ENCODE measurements around the gene TAGLN2. TPM values are rescaled to one million over a fixed set of nuclear protein-coding genes. Genes with fewer than 3 reads are reported as not detected.
A peak's percentile ranks its signal among the peaks of the same experiment; 100 is the strongest.
"Not testable (repeated sequence)": the region's sequence is repeated elsewhere in the genome, so short reads cannot be mapped to it uniquely, and the experiment has no call there.

The TAGLN2 gene
- total RNA-seq, 2 donors from 2014 or later: 239 to 375 TPM

DNA sequence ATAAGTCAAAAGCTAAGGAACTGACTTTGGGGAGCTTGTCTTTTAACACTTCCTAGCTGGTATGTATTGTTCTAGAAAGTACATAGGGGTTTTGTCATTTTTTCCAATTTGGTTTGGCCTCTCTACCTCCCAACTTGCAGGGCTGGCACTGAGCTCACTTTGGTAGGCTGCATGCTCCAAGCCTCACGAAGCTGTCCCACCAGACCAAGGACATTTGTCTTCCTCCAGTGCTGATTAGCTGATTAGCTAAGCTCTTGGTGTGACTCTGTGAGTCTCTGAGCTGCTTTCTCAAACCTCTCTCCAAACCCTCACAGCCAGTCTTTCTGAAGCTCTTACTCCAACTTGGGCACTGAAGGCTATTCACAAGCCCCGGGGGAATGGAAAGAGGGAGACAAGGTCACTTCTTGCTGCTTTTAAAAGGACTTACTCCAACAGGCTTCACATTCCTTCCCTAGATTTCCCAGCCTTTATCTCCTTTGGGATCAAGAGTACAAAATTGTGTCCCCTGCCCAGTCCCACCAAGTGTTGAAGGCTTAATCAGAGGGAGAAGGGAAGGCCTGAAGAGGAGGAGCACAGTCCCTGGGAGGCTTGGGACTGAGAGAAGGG lies 24.4 kb downstream of the TAGLN2 start:
- Mint-ChIP-seq H3K27ac (no peak overlapping the region), H3K4me1 (ENCODE audit: low read depth in 2 of 2) (peaks cover 6 to 7% of the 10 kb centered on the region in 2 donors)

DNA sequence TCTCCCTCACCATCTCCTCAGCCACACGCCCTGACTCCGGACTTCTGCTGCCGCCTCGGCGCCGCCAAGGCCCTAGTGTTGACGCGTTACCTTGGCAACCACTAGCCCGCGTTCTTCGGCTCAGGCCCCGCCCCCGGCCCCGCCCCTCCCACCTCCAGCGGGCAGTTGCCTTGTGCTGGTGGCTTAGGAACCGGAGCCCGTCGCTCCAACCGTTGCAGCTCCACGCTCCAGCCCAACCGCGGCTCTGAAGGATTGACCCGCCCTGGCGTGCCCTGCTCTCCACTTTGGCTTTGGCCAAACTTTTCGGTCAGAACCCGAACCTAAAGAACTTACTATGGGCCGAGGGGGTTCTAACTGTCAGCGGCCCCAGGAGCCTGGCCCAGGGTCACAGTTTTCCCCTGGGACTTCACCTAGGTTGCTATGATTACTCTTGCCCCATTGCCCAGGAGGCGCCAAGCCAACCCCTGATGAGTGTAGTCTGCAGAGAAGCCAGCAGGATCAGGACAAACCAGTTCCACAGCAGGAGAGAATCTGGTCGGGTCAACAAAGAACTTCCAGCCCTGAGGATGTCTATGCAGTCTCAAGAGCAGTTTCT lies 25.1 kb downstream of the TAGLN2 start, which contains the start of gene CFAP45:
Gene CFAP45 (minus strand): TSS at position 80 of the 595 bp plus-strand sequence. CDS start 67 bp downstream, at position 13.
- no peaks in the 10 kb centered on the region for H3K27me3 Mint-ChIP-seq
- no peak within 1 kb of the TSS for H3K27ac Mint-ChIP-seq
- peaks cover 6 to 7% of the 10 kb centered on the region in 2 donors for H3K4me1 Mint-ChIP-seq (ENCODE audit: low read depth in 2 of 2)
- DNase-seq (ENCODE audit: low spot score) (no peak), ATAC-seq (peak; percentile 71 to 74)
- H3K36me3 Mint-ChIP-seq: no peaks in the 10 kb centered on the region
- H3K4me3 Mint-ChIP-seq: no peak within 1 kb of the TSS
- H3K9me3 Mint-ChIP-seq: no peaks in the 10 kb centered on the region

More for the DNA sequence above, 24.4 kb downstream of the TAGLN2 start:
- H3K4me3 Mint-ChIP-seq: no peak overlapping the region
- no peak for DNase-seq (ENCODE audit: low spot score)
- ATAC-seq: no peak
- H3K9me3 Mint-ChIP-seq: no peaks in the 10 kb centered on the region
- no peaks in the 10 kb centered on the region for H3K36me3 Mint-ChIP-seq
- no peaks in the 10 kb centered on the region for H3K27me3 Mint-ChIP-seq

- ATAC-seq: peak in 1 of 2 donors; percentile 8
- H3K4me3 Mint-ChIP-seq; H3K27me3 Mint-ChIP-seq; H3K36me3 Mint-ChIP-seq; H3K4me1 Mint-ChIP-seq (ENCODE audit: low read depth in 2 of 2); DNase-seq (ENCODE audit: low spot score); H3K27ac Mint-ChIP-seq; H3K9me3 Mint-ChIP-seq: not testable (repeated sequence)
Measured at GRCh38 chr1:159899634-159900033, 25.7 kb downstream of the TAGLN2 start.

DNA sequence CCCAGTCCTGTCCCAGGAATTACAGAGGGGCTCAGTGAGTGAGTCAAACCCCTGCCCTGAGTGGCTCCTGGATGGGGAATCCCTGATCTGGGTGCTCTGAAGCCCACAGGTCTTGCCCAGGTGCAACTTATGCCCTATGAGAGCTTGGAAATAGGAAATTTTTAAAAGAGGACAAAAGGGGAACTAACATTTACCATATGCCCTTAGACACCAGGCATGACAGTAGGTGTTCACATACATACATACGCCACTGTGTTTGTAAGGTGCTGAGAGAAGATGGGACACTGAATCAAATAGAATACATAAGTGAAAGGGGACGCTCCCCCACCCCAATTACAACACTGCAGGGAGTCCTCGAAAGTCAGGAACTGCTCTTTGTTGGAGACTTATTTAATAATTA lies 26.8 kb downstream of the TAGLN2 start:
- no peaks in the 10 kb centered on the region for H3K27me3 Mint-ChIP-seq
- no peak overlapping the region for H3K4me3 Mint-ChIP-seq
- H3K27ac Mint-ChIP-seq: no peak overlapping the region
- ATAC-seq (no peak), DNase-seq (ENCODE audit: low spot score) (no peak)
- H3K9me3 Mint-ChIP-seq: no peaks in the 10 kb centered on the region
- peaks cover 6 to 7% of the 10 kb centered on the region in 2 donors for H3K4me1 Mint-ChIP-seq (ENCODE audit: low read depth in 2 of 2)
- H3K36me3 Mint-ChIP-seq: no peaks in the 10 kb centered on the region

- no peak for DNase-seq (ENCODE audit: low spot score)
- peaks cover 6 to 7% of the 10 kb centered on the region in 2 donors for H3K4me1 Mint-ChIP-seq (ENCODE audit: low read depth in 2 of 2)
- H3K27me3 Mint-ChIP-seq: no peaks in the 10 kb centered on the region
- no peaks in the 10 kb centered on the region for H3K9me3 Mint-ChIP-seq
- no peaks in the 10 kb centered on the region for H3K36me3 Mint-ChIP-seq
- no peak overlapping the region for H3K4me3 Mint-ChIP-seq
- H3K27ac Mint-ChIP-seq: no peak overlapping the region
- ATAC-seq: no peak
Measured at GRCh38 chr1:159897962-159898361, 27.3 kb downstream of the TAGLN2 start.

DNA sequence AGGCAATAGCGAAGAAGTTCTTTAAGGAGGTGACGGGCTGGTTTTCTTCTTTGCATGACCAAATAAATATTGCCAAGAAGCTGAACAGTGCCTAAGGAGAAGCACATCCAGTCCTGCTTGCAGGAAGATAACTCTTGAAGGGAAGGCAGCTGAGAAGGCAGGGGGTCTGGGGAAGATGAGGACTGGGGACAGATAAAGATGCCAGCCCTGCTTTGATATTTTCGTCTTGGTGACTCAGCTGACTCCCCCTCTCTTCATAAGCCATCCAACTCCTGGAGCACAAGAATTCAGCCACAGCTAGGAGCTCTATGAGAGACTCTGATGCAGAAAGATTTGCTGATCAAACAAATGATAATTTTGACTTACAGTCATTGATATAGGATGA lies 28.8 kb downstream of the TAGLN2 start:
- DNase-seq (ENCODE audit: low spot score): no peak
- H3K27me3 Mint-ChIP-seq: no peaks in the 10 kb centered on the region
- peaks cover 8 to 9% of the 10 kb centered on the region in 2 donors for H3K4me1 Mint-ChIP-seq (ENCODE audit: low read depth in 2 of 2)
- no peak overlapping the region for H3K27ac Mint-ChIP-seq
- H3K9me3 Mint-ChIP-seq: no peaks in the 10 kb centered on the region
- no peaks in the 10 kb centered on the region for H3K36me3 Mint-ChIP-seq
- no peak for ATAC-seq
- no peak overlapping the region for H3K4me3 Mint-ChIP-seq

DNA sequence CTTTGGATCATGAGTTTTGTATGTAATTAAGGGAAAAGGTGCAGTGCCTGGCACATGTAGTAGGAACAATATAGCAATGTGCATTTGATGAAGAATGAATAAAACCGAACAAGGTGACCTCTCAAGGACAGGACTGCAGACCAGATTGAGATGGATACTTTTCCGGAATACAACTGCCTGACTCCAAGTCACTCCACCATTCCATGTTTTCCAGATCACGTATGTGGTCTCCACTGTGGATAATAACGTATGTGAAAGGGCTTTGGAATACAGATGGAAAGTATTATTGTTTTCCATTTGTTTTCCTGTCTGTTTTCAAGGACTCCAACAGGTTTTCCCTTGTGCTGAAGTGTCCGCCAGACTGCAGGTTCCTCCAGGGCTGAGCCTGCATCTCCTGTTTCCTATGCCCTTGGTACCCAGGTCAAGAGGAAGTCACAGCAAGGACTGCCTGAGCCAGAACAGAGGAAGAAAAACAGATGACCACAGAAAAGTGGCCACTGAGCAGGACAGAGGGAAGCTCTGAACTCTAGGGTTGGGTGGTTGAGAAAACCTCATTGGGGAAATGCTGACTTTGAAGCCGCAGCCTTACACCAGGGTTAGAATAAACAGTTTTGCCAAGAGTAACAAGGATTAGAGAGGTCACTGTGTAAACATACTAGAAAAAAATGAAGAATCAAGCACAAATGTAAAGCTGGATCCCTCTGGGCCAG lies 29.3 kb downstream of the TAGLN2 start:
- no peak overlapping the region for H3K4me3 Mint-ChIP-seq
- H3K27ac Mint-ChIP-seq: no peak overlapping the region
- H3K27me3 Mint-ChIP-seq: no peaks in the 10 kb centered on the region
- H3K4me1 Mint-ChIP-seq (ENCODE audit: low read depth in 2 of 2): peaks cover 10 to 12% of the 10 kb centered on the region in 2 donors
- DNase-seq (ENCODE audit: low spot score): no peak
- H3K36me3 Mint-ChIP-seq: no peaks in the 10 kb centered on the region
- H3K9me3 Mint-ChIP-seq: no peaks in the 10 kb centered on the region
- no peak for ATAC-seq

- DNase-seq (ENCODE audit: low spot score) (no peak), ATAC-seq (no peak)
- Mint-ChIP-seq H3K27me3 (no peaks in the 10 kb centered on the region), H3K36me3 (no peaks in the 10 kb centered on the region), H3K9me3 (no peaks in the 10 kb centered on the region), H3K4me3 (no peak overlapping the region), H3K4me1 (ENCODE audit: low read depth in 2 of 2) (peaks cover 11 to 13% of the 10 kb centered on the region in 2 donors), H3K27ac (no peak overlapping the region)
Measured at GRCh38 chr1:159895286-159895685, 30.0 kb downstream of the TAGLN2 start.

DNA sequence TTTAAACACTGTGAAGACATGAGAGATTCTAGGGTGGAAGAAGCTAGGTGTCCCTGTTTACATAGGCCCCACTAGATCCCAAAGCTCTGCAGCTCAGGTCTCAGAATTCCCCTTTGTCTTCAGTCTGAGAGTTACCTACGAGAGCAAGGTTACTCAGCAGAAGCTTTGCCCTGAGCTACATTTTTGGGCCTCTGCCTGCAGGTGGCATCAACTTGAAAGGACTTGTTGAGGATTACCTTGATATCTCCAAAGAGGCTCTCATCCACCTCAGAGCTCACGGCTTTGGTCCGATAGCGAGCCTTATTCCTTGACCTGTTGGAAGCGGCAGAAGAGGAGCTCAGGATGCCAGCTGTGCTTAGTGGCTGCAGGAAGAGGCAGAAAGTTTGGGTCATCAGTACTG lies 32.4 kb downstream of the TAGLN2 start:
- Mint-ChIP-seq H3K36me3 (no peaks in the 10 kb centered on the region), H3K27me3 (no peaks in the 10 kb centered on the region), H3K27ac (no peak overlapping the region), H3K9me3 (no peaks in the 10 kb centered on the region), H3K4me1 (ENCODE audit: low read depth in 2 of 2) (peaks cover 16 to 23% of the 10 kb centered on the region in 2 donors), H3K4me3 (no peak overlapping the region)
- DNase-seq (ENCODE audit: low spot score) (no peak), ATAC-seq (no peak)

- H3K9me3 Mint-ChIP-seq: no peaks in the 10 kb centered on the region
- peaks cover 16 to 23% of the 10 kb centered on the region in 2 donors for H3K4me1 Mint-ChIP-seq (ENCODE audit: low read depth in 2 of 2)
- ATAC-seq (peak; percentile 95 to 96), DNase-seq (ENCODE audit: low spot score) (peak; percentile 88)
- H3K36me3 Mint-ChIP-seq: no peaks in the 10 kb centered on the region
- no peaks in the 10 kb centered on the region for H3K27me3 Mint-ChIP-seq
- H3K4me3 Mint-ChIP-seq: peak overlapping the region; percentile 14
- H3K27ac Mint-ChIP-seq: peak overlapping the region in 1 of 2 donors; percentile 44
Measured at GRCh38 chr1:159891275-159892157, 33.8 kb downstream of the TAGLN2 start.

DNA sequence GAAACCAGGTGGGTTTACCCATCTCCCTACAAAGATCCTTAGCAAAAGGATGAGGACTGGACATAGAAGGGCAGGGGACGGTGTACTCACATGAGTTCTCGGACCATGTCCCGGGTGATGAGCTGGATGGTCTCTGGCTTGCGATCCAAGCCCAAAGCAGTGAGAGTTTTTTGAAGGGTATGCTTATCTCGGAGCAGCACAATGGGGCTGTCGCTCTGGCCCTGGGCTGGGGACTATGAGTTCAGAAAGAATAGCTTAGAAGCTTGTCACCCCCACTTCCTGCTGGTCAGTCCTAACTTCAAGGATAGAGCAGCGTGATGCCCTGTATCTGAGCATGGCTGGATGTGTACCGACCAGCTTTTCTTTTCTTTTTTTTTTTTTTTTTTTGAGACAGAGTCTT lies 34.9 kb downstream of the TAGLN2 start:
- DNase-seq (ENCODE audit: low spot score) (no peak), ATAC-seq (no peak)
- Mint-ChIP-seq H3K4me1 (ENCODE audit: low read depth in 2 of 2) (peaks cover 10 to 16% of the 10 kb centered on the region in 2 donors), H3K27ac (peak overlapping the region in 1 of 2 donors; percentile 2), H3K4me3 (peak overlapping the region; percentile 24), H3K9me3 (no peaks in the 10 kb centered on the region), H3K27me3 (no peaks in the 10 kb centered on the region), H3K36me3 (no peaks in the 10 kb centered on the region)

DNA sequence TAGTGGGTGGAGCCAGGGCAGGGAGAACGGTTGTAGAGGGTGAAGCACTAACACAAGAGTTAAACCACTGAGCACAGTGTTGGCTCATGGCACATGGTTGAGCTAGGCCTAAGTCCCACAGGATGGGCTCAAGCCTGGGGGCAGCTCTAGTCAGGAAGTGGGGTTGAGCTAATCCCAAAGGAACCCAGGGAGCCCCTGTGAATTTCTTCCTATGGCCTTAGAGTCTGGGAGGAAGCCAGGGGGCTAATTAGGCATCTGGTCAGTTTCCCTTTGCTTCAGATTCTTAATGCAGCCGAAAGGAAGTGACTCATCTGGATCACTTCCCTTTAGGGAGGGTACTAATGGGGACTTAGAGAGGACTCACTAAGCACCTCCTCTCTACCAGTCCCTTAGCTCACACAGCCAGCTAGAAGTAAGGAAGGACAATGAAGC lies 35.5 kb downstream of the TAGLN2 start:
- Mint-ChIP-seq H3K36me3 (no peaks in the 10 kb centered on the region), H3K27me3 (peaks cover 0 to 1% of the 10 kb centered on the region in 2 donors), H3K4me3 (peak overlapping the region; percentile 24), H3K9me3 (no peaks in the 10 kb centered on the region), H3K27ac (peak overlapping the region in 1 of 2 donors; percentile 2), H3K4me1 (ENCODE audit: low read depth in 2 of 2) (peaks cover 10 to 16% of the 10 kb centered on the region in 2 donors)
- peak; percentile 61 to 77 for ATAC-seq
- no peak for DNase-seq (ENCODE audit: low spot score)

DNA sequence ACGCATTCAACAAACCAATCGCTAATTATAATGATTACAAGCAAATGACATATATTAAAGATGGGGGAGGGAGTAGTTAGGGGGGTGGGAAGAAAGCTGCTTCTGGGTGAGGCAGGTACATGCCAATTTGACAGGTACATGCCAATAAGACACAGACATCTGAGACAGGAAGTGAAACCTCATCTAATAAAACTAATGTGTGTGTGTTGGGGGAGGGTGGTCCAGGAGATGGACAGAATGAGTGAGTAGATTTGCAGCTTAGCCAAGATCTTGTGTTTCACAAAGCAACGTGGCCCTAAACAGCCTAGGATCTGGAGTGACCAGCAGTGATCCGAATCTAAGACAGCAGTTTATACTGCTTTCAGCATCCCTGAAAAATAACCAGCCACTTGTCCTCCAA lies 36.1 kb downstream of the TAGLN2 start:
- Mint-ChIP-seq H3K9me3 (no peaks in the 10 kb centered on the region), H3K27ac (no peak overlapping the region), H3K4me1 (ENCODE audit: low read depth in 2 of 2) (peaks cover 10 to 16% of the 10 kb centered on the region in 2 donors), H3K27me3 (peaks cover 0 to 6% of the 10 kb centered on the region in 2 donors), H3K36me3 (no peaks in the 10 kb centered on the region), H3K4me3 (no peak overlapping the region)
- DNase-seq (ENCODE audit: low spot score): no peak
- ATAC-seq: no peak

Measured in natural killer cell treated with Interleukin-12 subunit alpha and Interleukin-12 subunit beta and Interleukin-15 and Interleukin-18, amount 100 ng/mL, for 72 hours (primary cell).